ENCODE data around the gene TMEM167A.

DNA sequence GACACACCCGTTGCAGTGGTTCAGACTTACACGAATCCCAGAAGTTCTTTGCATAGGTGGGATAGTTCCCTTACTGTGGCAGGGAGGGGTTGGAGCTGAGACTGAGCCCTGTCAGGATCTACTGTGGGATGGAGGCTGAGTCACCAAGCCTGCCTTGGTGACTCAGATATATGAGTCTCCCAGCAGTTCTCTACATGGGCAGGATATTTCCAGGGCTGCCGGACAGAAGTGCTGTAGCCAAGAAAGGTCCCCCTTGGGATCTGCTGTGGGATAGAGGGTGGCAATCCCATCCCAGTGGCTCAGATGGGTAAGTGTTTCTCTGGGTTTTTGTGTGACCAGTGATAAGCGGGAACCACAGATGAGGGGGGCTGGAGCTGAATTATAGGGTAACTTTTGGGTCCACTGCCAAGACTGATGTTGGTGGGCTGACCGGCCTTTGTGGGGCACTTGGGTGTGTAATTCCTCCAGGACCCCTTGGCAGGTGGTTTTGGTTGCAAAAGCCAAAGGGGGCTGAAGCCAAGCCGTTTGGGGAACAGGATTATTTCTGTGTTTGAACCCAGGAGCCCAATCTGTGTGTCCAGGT is 18.9 kb upstream of the TMEM167A start:
- no peak for TF ChIP-seq CTCF (IDR thresholded peaks at IDR 0.05)
- TF ChIP-seq POLR2A (IDR thresholded peaks at IDR 0.05), result no peak

Measured in right lobe of liver (tissue), 4 donors.